Prostate gland (tissue), 2 donors: ENCODE data around the gene LMAN2. TPM values are rescaled to one million over a fixed set of nuclear protein-coding genes. Genes with fewer than 3 reads are reported as not detected.

Experiments
- DNase-seq: peaks from one replicate; pipeline ENCODE4 v3.0.0-alpha.2; 2019; ENCODE audit warnings: low spot score
- H3K27ac ChIP-seq, 2 donors: fragments of 200-600 bp; sonication (generic); 2 replicates each; pipeline ENCODE4 v1.5.1; 2017 to 2019
- H3K27me3 ChIP-seq: fragments of 200-600 bp; sonication (generic); replicated peaks from 2 replicates; pipeline ENCODE4 v1.5.1; 2019; ENCODE audit not compliant: insufficient read depth
- H3K36me3 ChIP-seq, 2 donors: fragments of 200-600 bp; sonication (generic); 1 replicate in 1 of 2; 2 replicates in 1 of 2; pipeline versions ENCODE4 v1.5.1 to v1.8.1; 2017 to 2019
- H3K4me1 ChIP-seq: fragments of 200-600 bp; sonication (generic); replicated peaks from 2 replicates; pipeline ENCODE4 v1.5.1; 2019
- H3K4me3 ChIP-seq, 2 donors: fragments of 200-600 bp; sonication (generic); 2 replicates each; pipeline ENCODE4 v1.5.1; 2017 to 2019
- H3K9me3 ChIP-seq: fragments of 200-600 bp; sonication (generic); 2 replicates; pipeline ENCODE4 v1.5.1; 2017
- POLR2A ChIP-seq: fragments of 450-650 bp; IDR thresholded peaks from one replicate; pipeline ENCODE4 v1.6.1; 2016; ENCODE audit warnings: antibody characterized with exemption, mild to moderate bottlenecking
- POLR2AphosphoS5 ChIP-seq: sonication (generic); formaldehyde crosslinking; IDR thresholded peaks from one replicate; pipeline ENCODE4 v1.6.1; 2017; ENCODE audit warnings: antibody characterized with exemption
- WGBS: methylation state at CpG from one replicate; pipeline ENCODE4 v1.1.5; 2018; 5-methylcytosine and 5-hydroxymethylcytosine counted together
- intact Hi-C: fragments of 100-400 bp; cut with DNase I; formaldehyde crosslinking; loops from one replicate; pipeline ENCODE4 v1.14.2; 2022
- total RNA-seq, 2 donors: library from RNA; depleted of rRNA; stranded (reverse); fragments of >200 nt; gene quantifications; one replicate each; pipeline ENCODE4 v1.1.0, GENCODE V29; 2016
- TF ChIP-seq, protein P1 (sequence below), 4 experiments: fragments of 200-600 bp in 2 of 4; fragments of 450-650 bp in 2 of 4; sonication (generic) in 2 of 4; IDR thresholded peaks; 1 replicate in 3 of 4; 2 replicates in 1 of 4; pipeline ENCODE4 v1.5.1; 2016 to 2019; ENCODE audit warnings: antibody characterized with exemption in 4 of 4, mild to moderate bottlenecking in 2 of 4, moderate library complexity in 2 of 4

Gene LMAN2
- 100 to 1,000 TPM; 350 to 369 TPM for total RNA-seq

DNA sequence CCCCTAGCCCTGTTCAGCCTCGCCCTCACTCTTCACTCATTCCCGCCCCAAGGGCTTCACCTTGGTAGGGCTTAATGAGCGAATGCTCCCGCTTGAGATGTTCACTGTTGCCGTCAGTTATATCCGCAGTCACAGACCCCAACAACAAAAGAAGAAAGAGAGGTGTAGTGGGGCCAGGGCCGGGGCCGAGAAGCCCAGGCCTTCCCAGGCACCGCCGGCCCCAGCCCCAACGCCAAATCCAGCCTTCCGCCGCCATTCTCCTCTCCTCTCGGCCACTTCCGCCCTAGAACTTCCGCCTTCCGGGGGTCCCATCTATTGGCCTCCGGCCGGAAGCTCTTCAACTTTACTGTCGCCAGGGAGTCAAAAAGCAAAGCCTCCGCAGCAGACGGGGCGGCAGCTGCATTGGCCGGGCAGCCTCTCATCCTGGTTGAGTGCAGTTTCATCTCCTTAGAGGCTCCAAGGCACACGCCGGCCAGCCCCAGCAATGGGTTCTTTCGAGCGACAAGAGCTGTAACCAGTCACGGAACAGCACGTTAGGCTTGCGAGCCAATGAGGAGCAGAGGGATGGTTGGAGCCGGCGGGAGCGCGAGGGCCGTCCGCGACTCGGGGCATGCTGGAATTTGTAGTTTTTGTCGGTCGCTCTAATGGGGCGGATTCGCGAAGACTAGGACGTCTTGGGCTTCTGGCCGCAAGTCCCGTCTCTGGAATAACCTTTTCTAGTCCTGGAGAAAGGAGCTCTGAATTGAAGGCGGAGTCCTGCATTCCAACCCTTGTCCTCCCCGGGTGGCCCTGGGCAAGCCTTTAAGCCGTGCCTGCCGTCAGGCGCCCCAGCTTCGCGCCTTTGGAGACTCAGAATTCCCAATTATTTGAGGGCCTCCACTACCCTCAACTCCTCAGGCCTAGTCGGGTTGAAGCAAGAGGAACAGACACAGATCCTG is at the start of gene LMAN2:
LMAN2 (minus strand) TSS at position 277 of the 938 bp plus-strand sequence; CDS start at position 256, 21 bp downstream.
- intact Hi-C loops = no loop called here
- DNase-seq = peak; percentile 94
- H3K4me3 ChIP-seq = peak within 1 kb of the TSS; percentile 82 to 83
- H3K36me3 ChIP-seq = no peaks in the 10 kb centered on the region
- peaks cover 16% of the 10 kb centered on the region for H3K4me1 ChIP-seq
- peak within 1 kb of the TSS; percentile 89 to 90 for H3K27ac ChIP-seq
- H3K27me3 ChIP-seq = no peaks in the 10 kb centered on the region
- WGBS = 6% methylated on average over 55 of the region's 55 CpGs
- TF ChIP-seq POLR2A (no peak), POLR2AphosphoS5 (peak; percentile 90)
- TF ChIP-seq, protein P1, sequence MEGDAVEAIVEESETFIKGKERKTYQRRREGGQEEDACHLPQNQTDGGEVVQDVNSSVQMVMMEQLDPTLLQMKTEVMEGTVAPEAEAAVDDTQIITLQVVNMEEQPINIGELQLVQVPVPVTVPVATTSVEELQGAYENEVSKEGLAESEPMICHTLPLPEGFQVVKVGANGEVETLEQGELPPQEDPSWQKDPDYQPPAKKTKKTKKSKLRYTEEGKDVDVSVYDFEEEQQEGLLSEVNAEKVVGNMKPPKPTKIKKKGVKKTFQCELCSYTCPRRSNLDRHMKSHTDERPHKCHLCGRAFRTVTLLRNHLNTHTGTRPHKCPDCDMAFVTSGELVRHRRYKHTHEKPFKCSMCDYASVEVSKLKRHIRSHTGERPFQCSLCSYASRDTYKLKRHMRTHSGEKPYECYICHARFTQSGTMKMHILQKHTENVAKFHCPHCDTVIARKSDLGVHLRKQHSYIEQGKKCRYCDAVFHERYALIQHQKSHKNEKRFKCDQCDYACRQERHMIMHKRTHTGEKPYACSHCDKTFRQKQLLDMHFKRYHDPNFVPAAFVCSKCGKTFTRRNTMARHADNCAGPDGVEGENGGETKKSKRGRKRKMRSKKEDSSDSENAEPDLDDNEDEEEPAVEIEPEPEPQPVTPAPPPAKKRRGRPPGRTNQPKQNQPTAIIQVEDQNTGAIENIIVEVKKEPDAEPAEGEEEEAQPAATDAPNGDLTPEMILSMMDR (IDR thresholded peaks at IDR 0.05) = no peak
- no peaks in the 10 kb centered on the region for H3K9me3 ChIP-seq

DNA sequence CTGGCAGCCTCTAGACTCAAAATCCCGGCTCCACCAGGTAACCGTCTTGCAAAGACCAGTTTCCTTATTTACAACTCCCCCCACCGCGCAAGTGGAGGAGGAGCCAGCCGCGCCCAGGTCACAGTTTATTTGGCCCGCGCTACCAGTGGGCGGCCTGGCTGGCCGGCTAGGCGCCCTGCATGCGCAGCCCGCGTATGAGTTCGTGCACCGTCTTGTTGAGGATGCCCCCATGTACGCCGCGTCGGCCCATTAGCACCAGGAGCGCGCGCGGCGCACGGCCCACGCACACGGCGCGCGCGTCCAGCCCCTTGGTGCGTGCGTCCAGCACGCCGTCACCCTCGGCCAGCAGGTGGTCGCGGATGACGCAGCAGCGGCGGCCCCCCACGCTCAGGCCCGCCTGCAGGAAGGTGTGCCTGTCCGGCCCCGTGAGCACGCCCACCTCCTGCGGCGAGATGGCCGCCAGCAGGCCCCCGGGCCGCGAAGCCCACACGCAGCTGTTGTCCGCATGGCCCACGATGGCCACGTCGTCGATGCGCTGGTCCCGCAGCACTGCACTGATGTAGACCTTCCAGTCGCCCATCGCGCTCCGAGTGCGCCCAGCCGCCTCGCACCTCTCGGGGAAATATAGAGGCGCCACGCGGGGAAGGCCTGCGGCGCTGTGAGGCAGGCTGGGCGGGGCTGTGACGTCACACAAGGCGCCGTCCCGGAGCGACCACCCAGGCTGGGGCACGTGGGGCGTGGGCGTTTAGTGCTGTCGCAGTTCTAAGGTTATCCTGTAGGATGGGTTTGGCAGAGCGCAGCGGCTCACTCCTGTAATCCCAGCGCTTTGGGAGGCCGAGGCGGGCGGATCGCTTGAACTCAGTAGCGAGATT is 48.8 kb upstream of the LMAN2 start, which contains the start of gene PFN3:
PFN3 (minus strand) TSS at position 665 of the 872 bp plus-strand sequence; CDS start at position 580, 85 bp downstream.
- H3K9me3 ChIP-seq = no peaks in the 10 kb centered on the region
- no peak within 1 kb of the TSS for H3K4me3 ChIP-seq
- no peaks in the 10 kb centered on the region for H3K36me3 ChIP-seq
- peaks cover 21% of the 10 kb centered on the region for H3K4me1 ChIP-seq
- intact Hi-C loops = no loop called here
- WGBS = 18% methylated on average over 71 of the region's 92 CpGs
- H3K27ac ChIP-seq = no peak within 1 kb of the TSS
- TF ChIP-seq POLR2A (no peak), POLR2AphosphoS5 (no peak)
- TF ChIP-seq, protein P1 (IDR thresholded peaks at IDR 0.05) = no peak
- no peak for DNase-seq
- H3K27me3 ChIP-seq = no peaks in the 10 kb centered on the region

DNA sequence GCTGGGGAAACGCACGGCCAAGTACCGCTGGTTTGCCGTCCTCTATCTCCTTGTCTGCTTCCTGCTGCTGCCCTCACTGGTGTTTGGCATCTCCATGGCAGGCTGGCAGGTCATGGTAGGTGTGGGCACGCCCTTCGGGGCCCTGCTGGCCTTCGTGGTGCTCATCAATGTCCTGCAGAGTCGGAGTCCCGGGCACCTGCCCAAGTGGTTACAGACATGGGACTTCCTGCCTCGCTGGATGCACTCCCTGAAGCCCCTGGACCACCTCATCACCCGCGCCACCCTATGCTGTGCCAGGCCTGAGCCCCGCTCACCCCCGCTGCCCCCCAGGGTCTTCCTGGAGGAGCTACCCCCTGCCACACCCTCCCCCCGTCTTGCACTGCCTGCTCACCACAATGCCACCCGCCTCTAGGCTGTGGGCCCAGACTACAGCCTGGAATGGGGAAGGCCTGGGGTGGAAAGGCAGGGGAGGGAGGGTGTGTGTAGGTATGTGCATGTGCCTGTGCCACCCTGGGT is 46.5 kb upstream of the LMAN2 start:
- Histone ChIP-seq H3K4me3 (no peak overlapping the region), H3K27ac (no peak overlapping the region), H3K9me3 (no peaks in the 10 kb centered on the region), H3K36me3 (no peaks in the 10 kb centered on the region), H3K27me3 (no peaks in the 10 kb centered on the region), H3K4me1 (peaks cover 6% of the 10 kb centered on the region)
- WGBS = 92% methylated on average over 16 of the region's 16 CpGs
- DNase-seq = no peak
- TF ChIP-seq, protein P1 (IDR thresholded peaks at IDR 0.05) = no peak
- TF ChIP-seq POLR2A (no peak), POLR2AphosphoS5 (no peak)
- intact Hi-C loops = no loop called here

DNA sequence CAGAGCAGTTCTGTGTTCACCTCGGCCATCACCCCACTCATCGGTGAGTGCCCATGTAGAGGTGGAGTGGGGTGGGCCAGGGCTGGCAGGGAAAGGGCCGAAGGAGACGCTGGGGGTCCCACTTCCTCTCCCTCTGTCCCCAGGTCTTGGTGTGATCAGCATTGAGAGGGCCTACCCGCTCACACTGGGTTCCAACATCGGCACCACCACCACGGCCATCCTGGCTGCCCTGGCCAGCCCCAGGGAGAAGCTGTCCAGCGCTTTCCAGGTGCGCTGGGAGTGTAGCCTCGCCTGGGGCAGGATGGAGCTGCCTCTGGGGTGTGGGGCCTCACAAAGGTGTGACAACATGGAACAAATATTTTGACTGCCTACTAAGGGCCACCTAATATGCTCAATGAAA is 45.3 kb upstream of the LMAN2 start:
- 88% methylated on average over 10 of the region's 10 CpGs for WGBS
- intact Hi-C loops = no loop called here
- H3K4me3 ChIP-seq = no peak overlapping the region
- H3K4me1 ChIP-seq = no peaks in the 10 kb centered on the region
- no peaks in the 10 kb centered on the region for H3K27me3 ChIP-seq
- H3K9me3 ChIP-seq = no peaks in the 10 kb centered on the region
- no peaks in the 10 kb centered on the region for H3K36me3 ChIP-seq
- H3K27ac ChIP-seq = no peak overlapping the region
- no peak for TF ChIP-seq POLR2A
- TF ChIP-seq, protein P1 (IDR thresholded peaks at IDR 0.05) = no peak
- no peak for TF ChIP-seq POLR2AphosphoS5
- DNase-seq = no peak
